GM18508 (cell line): ENCODE measurements around the gene DPF3.
"Not testable (repeated sequence)": the region's sequence is repeated elsewhere in the genome, so short reads cannot be mapped to it uniquely, and the experiment has no call there.

Experiments used
- ATAC-seq: cut with Tn5 transposase; IDR thresholded peaks from one replicate; pipeline ENCODE4 v1.9.1; 2021; ENCODE audit warnings: moderate number of reproducible peaks; ENCODE audit not compliant: insufficient read depth, unreplicated experiment

DPF3 gene

GRCh38 chr14:72777636-72778035, 116.3 kb downstream of the DPF3 start:
- ATAC-seq = no peak

- no peak for ATAC-seq
Measured at GRCh38 chr14:72776701-72777261, 117.1 kb downstream of the DPF3 start.

GRCh38 chr14:72775923-72776554, 117.9 kb downstream of the DPF3 start:
- ATAC-seq = no peak

- ATAC-seq = no peak
Measured at GRCh38 chr14:72774894-72775620, 118.8 kb downstream of the DPF3 start.

- ATAC-seq = no peak
Measured at GRCh38 chr14:72774141-72774540, 119.8 kb downstream of the DPF3 start.

- ATAC-seq = no peak
Measured at GRCh38 chr14:72771561-72771960, 122.3 kb downstream of the DPF3 start.

- no peak for ATAC-seq
Measured at GRCh38 chr14:72766296-72766695, 127.6 kb downstream of the DPF3 start.

GRCh38 chr14:72763892-72764291, 130.0 kb downstream of the DPF3 start:
- no peak for ATAC-seq

- no peak for ATAC-seq
Measured at GRCh38 chr14:72759670-72760069, 134.2 kb downstream of the DPF3 start.

GRCh38 chr14:72758993-72759392, 134.9 kb downstream of the DPF3 start:
- no peak for ATAC-seq

- ATAC-seq = no peak
Measured at GRCh38 chr14:72758420-72758819, 135.5 kb downstream of the DPF3 start.

- ATAC-seq = no peak
Measured at GRCh38 chr14:72756967-72757366, 136.9 kb downstream of the DPF3 start.

- ATAC-seq = no peak
Measured at GRCh38 chr14:72755766-72756165, 138.1 kb downstream of the DPF3 start.

GRCh38 chr14:72754949-72755348, 139.0 kb downstream of the DPF3 start:
- no peak for ATAC-seq

GRCh38 chr14:72753879-72754400, 140.0 kb downstream of the DPF3 start:
- no peak for ATAC-seq

- no peak for ATAC-seq
Measured at GRCh38 chr14:72753044-72753710, 140.7 kb downstream of the DPF3 start.

GRCh38 chr14:72752034-72752412, 141.9 kb downstream of the DPF3 start:
- no peak for ATAC-seq

GRCh38 chr14:72751276-72752033, 142.4 kb downstream of the DPF3 start:
- no peak for ATAC-seq

GRCh38 chr14:72748921-72749320, 145.0 kb downstream of the DPF3 start:
- not testable (repeated sequence) for ATAC-seq

- no peak for ATAC-seq
Measured at GRCh38 chr14:72747652-72748051, 146.2 kb downstream of the DPF3 start.
